GM12865 (cell line): ENCODE measurements around the gene MAML3.

Experiments
- DNase-seq: peaks from one replicate; pipeline ENCODE4 v3.0.0; 2010; ENCODE audit warnings: low read depth
- H3K4me3 ChIP-seq: 2 replicates; pipeline ENCODE4 v1.5.1; 2011; ENCODE audit warnings: mild to moderate bottlenecking, low read depth, low read length, control low read depth
- TF ChIP-seq, protein P1 (sequence below): IDR thresholded peaks from 2 replicates; pipeline ENCODE4 v1.5.1; 2011; ENCODE audit warnings: low read length, control low read depth, low read depth, inconsistent platforms; ENCODE audit not compliant: insufficient read depth; ENCODE audit errors: missing control alignments

The MAML3 gene

DNA sequence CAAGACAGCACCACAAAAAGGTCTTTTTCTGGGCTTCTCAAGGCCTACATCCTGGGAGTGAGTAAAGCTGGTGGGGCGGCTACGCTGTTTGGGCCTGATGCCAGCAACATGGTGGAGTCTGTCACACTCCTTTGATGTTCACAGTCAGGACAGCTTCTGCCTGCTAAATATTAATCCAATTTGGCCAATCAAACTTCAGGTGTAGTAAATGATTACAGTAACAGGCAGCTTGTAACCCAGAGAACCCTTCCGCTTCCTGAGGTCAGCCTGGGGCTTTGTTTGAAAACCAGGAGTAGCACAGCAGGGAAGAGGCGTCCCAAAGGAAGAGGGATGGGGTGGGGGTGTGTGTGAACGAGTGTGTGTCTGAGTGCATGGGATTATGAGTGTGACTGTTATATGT lies 220.4 kb downstream of the MAML3 start:
- no peak for DNase-seq
- H3K4me3 ChIP-seq: no peak overlapping the region
- TF ChIP-seq, protein P1, sequence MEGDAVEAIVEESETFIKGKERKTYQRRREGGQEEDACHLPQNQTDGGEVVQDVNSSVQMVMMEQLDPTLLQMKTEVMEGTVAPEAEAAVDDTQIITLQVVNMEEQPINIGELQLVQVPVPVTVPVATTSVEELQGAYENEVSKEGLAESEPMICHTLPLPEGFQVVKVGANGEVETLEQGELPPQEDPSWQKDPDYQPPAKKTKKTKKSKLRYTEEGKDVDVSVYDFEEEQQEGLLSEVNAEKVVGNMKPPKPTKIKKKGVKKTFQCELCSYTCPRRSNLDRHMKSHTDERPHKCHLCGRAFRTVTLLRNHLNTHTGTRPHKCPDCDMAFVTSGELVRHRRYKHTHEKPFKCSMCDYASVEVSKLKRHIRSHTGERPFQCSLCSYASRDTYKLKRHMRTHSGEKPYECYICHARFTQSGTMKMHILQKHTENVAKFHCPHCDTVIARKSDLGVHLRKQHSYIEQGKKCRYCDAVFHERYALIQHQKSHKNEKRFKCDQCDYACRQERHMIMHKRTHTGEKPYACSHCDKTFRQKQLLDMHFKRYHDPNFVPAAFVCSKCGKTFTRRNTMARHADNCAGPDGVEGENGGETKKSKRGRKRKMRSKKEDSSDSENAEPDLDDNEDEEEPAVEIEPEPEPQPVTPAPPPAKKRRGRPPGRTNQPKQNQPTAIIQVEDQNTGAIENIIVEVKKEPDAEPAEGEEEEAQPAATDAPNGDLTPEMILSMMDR: no peak

- no peak for DNase-seq
- TF ChIP-seq, protein P1: no peak
- H3K4me3 ChIP-seq: no peak overlapping the region
These were observed 220.9 kb downstream of the MAML3 start for GRCh38 chr4:139933104-139933503.

DNA sequence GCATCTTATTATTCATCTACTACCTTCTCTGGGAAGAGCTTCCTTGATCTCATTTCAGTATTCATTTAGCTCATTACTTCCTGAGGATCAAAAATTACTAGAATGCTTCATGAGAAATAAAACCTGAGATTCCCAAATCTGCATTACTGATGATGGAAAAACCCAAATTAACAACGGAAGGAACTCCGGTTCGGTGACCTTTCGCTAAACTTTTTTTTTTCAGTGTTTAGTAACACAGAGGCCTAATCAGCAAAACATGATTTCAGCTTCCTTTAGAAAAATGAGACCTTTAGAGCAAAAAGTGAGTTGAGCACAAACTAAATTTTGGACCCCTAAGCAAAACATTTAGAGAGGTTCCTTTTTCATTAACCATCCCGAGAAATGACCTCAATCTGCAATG lies 229.2 kb downstream of the MAML3 start:
- no peak overlapping the region for H3K4me3 ChIP-seq
- TF ChIP-seq, protein P1: no peak
- no peak for DNase-seq

DNA sequence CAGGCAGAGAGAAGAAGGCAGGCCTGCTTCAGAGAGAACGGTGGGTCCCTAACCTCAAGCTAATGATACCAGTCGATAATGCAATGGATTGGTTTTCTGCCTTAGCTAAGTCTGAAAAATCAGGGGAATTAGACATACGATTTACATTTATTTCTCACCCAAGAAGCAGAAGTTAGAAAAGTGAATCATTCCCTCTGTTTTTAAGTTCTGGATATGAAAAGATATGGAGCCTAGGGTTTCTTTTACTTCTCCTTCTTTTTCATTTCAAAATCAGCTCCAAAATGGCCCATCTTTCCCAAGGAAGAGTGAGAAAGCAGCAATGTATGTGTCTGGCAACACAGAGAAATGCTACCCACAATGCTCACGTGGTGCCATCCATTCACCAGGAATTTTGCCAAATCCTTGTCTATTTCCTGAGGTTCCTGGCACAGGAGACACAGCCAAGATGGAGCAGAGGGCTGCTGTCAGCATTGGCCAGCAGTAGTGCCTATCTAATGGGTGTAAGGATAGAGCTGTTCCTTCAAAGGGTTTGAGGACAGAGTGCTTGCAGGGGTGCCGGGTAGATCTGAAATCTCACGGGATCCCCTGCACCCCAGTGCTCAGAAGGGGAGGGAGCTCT lies 231.5 kb downstream of the MAML3 start:
- no peak overlapping the region for H3K4me3 ChIP-seq
- TF ChIP-seq, protein P1: no peak
- DNase-seq: no peak

DNA sequence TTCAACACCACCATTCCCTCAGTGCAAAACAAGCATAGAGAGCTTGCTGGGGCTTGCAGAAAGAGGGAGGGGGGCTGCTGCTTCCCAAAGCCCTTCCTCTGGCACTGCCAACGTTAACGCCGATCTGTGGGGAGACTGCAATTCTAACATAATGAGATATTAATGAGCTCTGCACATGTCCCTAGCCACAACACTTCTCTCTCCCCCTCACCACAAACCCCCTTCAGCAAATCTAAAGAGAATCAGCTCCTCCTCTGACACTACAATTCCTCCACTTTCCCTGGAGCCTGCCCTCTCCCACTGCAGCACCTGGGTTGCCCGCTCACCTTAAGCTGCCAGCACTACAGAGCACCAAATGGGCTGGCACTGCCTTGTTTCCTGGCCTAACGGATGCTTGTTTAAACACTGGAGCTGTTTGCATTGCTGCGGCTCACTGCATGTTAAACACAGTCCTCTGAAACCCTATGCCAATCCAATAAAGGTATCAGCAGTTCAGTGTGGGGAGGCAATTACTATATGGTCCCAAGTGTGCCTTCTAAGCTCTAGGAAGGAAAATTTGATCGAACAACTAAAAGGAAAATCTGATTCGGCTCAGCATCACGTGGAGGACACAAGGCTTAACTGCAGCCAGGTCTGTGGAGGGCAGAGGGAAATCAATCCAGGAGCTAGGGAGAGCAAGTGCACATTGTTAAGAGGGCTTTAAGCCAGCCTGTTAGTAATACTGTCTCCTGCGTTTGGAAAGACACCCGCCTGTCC lies 232.4 kb downstream of the MAML3 start:
- TF ChIP-seq, protein P1: no peak
- no peak for DNase-seq
- no peak overlapping the region for H3K4me3 ChIP-seq

GRCh38 chr4:139920486-139921002 lies 233.4 kb downstream of the MAML3 start:
- DNase-seq: no peak
- TF ChIP-seq, protein P1: no peak
- no peak overlapping the region for H3K4me3 ChIP-seq

DNA sequence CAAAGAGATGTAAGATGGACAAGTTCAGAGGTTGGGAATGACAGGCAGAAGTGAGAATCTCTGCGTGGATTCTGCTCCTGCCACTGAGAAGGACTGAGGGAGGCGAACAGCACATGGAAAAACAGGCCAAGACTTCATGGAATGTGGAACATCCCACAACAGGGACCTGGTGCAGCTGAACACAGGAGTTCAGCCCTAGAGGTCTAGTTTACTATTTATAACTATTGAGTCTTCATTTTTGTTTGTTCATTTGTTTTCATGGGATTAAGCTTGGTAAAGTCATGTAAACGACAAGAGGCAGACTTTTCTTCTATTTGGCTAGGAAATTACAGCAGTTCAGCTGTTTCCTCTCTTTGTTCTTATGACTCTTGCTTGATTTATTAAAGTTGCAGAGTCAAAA lies 234.5 kb downstream of the MAML3 start:
- TF ChIP-seq, protein P1: no peak
- DNase-seq: no peak
- no peak overlapping the region for H3K4me3 ChIP-seq
